Mesothelial cell of epicardium (in vitro differentiated cells): ENCODE results near the gene MAP3K9. TPM values are rescaled to one million over a fixed set of nuclear protein-coding genes. Genes with fewer than 3 reads are reported as not detected.

Experiments
- DNase-seq, 2 experiments: peaks; one replicate each; pipeline ENCODE4 v3.0.0; 2021; ENCODE audit warnings: low spot score in 2 of 2; ENCODE audit not compliant: unreplicated experiment in 2 of 2
- H3K27ac Mint-ChIP-seq: 2 replicates; pipeline ENCODE4 v1.8.0; 2021; ENCODE audit warnings: mixed read lengths
- H3K27me3 Mint-ChIP-seq: 2 replicates; pipeline ENCODE4 v1.8.0; 2021; ENCODE audit warnings: low read depth, mixed read lengths
- H3K36me3 Mint-ChIP-seq: 2 replicates; pipeline ENCODE4 v1.8.0; 2021; ENCODE audit warnings: mixed read lengths
- H3K4me1 Mint-ChIP-seq: 2 replicates; pipeline ENCODE4 v1.8.0; 2021; ENCODE audit warnings: mixed read lengths
- H3K4me3 Mint-ChIP-seq: 2 replicates; pipeline ENCODE4 v1.8.0; 2021; ENCODE audit warnings: mild to moderate bottlenecking, moderate library complexity, mixed read lengths
- H3K9me3 Mint-ChIP-seq: 2 replicates; pipeline ENCODE4 v1.8.0; 2021; ENCODE audit warnings: mixed read lengths
- total RNA-seq: library from RNA; stranded (reverse); gene quantifications from 3 replicates; pipeline ENCODE4 v1.2.1, GENCODE V29; 2021
- TF ChIP-seq, protein P1 (sequence below): fragments of 200-600 bp; sonication (generic); IDR thresholded peaks from one replicate; pipeline ENCODE4 v1.5.0; 2021; ENCODE audit warnings: antibody characterized with exemption; ENCODE audit not compliant: unreplicated experiment

Gene MAP3K9
- total RNA-seq, 1 donor from 2014 or later: 9.5 TPM

DNA sequence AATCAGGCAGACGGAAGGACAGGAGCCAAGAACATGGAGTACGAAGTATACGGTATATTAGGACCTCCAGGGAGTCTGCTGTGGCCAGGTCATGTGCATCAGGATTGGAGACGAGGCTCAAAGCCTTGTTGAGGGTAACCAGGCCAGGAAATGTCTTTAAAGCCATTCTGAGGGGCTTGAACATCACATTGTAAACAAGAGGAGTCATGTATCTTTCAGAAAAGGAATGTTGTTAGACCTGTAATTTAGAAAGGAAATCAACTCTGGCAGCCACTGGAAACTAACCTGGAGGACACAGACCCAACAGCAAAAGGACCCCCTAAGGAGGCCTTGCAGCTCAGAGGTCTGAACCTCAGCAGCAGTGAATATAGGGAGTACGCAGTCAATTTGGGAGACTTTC, 7.5 kb downstream of the MAP3K9 start:
- Mint-ChIP-seq H3K4me3 (no peak overlapping the region), H3K27me3 (no peaks in the 10 kb centered on the region), H3K27ac (peak overlapping the region; percentile 63), H3K36me3 (peaks cover 14% of the 10 kb centered on the region), H3K9me3 (no peaks in the 10 kb centered on the region), H3K4me1 (peaks cover 13% of the 10 kb centered on the region)
- no peak for DNase-seq
- TF ChIP-seq, protein P1, sequence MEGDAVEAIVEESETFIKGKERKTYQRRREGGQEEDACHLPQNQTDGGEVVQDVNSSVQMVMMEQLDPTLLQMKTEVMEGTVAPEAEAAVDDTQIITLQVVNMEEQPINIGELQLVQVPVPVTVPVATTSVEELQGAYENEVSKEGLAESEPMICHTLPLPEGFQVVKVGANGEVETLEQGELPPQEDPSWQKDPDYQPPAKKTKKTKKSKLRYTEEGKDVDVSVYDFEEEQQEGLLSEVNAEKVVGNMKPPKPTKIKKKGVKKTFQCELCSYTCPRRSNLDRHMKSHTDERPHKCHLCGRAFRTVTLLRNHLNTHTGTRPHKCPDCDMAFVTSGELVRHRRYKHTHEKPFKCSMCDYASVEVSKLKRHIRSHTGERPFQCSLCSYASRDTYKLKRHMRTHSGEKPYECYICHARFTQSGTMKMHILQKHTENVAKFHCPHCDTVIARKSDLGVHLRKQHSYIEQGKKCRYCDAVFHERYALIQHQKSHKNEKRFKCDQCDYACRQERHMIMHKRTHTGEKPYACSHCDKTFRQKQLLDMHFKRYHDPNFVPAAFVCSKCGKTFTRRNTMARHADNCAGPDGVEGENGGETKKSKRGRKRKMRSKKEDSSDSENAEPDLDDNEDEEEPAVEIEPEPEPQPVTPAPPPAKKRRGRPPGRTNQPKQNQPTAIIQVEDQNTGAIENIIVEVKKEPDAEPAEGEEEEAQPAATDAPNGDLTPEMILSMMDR: no peak

DNA sequence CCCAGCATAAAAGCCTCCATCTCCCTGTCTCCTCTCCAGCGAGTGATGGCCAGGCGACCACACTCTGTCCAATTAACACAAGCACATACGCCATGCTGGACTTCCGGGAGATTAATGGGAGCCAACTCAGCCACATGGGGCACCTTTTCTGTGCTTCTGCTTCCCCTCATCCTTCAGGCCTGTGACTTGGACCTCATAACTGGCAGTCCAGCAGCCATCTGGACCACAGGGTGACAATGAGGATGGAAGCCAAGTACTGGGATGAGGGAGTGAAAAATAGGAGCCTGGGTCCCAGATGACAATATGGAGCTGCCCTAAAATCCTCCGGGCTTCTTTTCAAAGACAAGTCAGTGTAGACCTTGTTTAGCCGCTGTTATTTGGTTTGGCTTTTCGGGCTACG, 12.8 kb downstream of the MAP3K9 start:
- H3K4me3 Mint-ChIP-seq: no peak overlapping the region
- TF ChIP-seq, protein P1: no peak
- no peaks in the 10 kb centered on the region for H3K9me3 Mint-ChIP-seq
- DNase-seq: no peak
- H3K27me3 Mint-ChIP-seq: no peaks in the 10 kb centered on the region
- H3K36me3 Mint-ChIP-seq: peaks cover 12% of the 10 kb centered on the region
- H3K4me1 Mint-ChIP-seq: peaks cover 3% of the 10 kb centered on the region
- no peak overlapping the region for H3K27ac Mint-ChIP-seq

DNA sequence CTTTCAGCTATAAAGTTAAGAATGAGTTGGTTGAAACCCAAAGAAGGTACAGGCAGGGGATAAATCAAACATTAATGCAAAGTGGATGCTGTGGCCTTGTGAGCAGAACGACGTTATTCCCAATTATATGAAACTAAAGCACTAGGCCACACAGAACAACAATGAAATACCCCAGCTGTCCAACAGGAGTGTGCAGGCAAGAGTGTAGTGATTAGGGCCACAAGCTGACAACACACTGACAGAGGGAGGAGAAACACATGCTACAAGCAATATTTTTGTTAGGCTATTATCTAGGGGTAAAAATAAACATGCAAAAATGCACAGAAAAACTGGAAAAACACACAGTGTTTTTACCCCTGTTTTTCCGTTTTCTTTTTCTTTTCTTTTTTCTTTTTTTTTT, 15.0 kb downstream of the MAP3K9 start:
- Mint-ChIP-seq H3K9me3 (no peaks in the 10 kb centered on the region), H3K4me3 (no peak overlapping the region), H3K27me3 (no peaks in the 10 kb centered on the region), H3K36me3 (no peaks in the 10 kb centered on the region), H3K4me1 (peaks cover 2% of the 10 kb centered on the region), H3K27ac (no peak overlapping the region)
- TF ChIP-seq, protein P1: no peak
- no peak for DNase-seq

DNA sequence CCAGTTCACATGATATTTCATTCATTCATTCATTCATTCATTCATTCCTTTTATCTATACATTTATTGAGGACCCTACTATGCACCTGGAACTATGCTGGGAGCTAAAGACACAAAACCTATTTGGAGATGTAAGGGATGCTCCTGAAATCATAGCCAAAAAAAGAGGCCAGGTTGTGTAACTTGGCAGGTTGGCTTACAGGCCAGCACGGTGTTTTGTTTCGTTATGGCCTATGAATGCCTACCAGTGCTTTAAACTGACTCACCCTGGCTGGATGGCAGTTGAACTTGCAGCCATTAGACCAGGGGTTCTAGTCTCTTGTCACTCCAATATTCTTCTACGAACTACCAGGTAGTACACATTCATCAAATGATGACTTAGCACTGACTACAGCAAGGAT, 15.7 kb downstream of the MAP3K9 start:
- Mint-ChIP-seq H3K9me3 (no peaks in the 10 kb centered on the region), H3K36me3 (no peaks in the 10 kb centered on the region), H3K27me3 (no peaks in the 10 kb centered on the region), H3K4me1 (peaks cover 6% of the 10 kb centered on the region), H3K27ac (no peak overlapping the region), H3K4me3 (no peak overlapping the region)
- DNase-seq: no peak
- TF ChIP-seq, protein P1: no peak

DNA sequence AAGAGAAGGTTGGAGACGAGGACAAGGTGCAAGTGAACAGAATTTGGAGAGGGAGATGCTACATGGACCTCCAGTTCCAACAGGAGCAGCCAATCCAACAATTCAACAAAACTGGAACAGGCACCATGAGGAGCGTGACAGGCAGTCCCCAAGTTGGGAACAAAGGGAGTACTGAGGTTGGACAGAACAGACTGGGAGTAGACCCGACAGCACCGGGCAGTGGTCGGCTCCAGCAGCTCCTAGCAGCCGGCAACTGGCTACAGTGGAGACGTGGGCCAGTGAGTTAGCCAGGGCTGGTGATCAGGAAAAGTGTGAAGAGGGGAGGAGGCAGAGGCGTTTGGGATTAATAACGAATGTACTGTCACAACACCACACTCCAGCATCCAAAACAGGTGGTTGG, 16.4 kb downstream of the MAP3K9 start:
- Mint-ChIP-seq H3K27ac (no peak overlapping the region), H3K27me3 (no peaks in the 10 kb centered on the region), H3K4me1 (peaks cover 7% of the 10 kb centered on the region), H3K4me3 (no peak overlapping the region), H3K9me3 (no peaks in the 10 kb centered on the region), H3K36me3 (no peaks in the 10 kb centered on the region)
- TF ChIP-seq, protein P1: no peak
- no peak for DNase-seq

DNA sequence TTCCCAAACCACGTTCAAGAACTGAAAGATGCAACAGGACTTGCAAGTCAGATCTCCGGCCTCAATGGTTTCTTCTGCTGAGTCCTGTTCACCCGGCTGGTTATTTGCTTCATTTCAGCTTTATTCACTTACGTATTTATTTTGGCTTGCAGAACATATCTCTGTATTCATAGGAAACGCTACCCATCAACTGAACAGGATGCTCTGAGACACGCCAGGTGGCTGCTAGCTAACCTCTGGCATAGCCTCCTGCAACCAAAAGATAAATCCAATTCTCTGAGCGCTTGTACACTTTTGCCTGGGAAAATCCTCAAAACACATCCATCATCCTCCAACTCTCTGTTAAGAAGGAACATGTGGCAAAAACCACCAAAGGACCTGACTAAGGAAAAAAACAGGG, 17.3 kb downstream of the MAP3K9 start:
- Mint-ChIP-seq H3K27ac (no peak overlapping the region), H3K36me3 (no peaks in the 10 kb centered on the region), H3K4me1 (peaks cover 7% of the 10 kb centered on the region), H3K4me3 (no peak overlapping the region), H3K27me3 (no peaks in the 10 kb centered on the region), H3K9me3 (no peaks in the 10 kb centered on the region)
- no peak for DNase-seq
- TF ChIP-seq, protein P1: no peak
